PC-3 (cell line): ENCODE results near the gene TMEM40. TPM values are rescaled to one million over a fixed set of nuclear protein-coding genes. Genes with fewer than 3 reads are reported as not detected.

Experiments
- ATAC-seq: fragments of 200-7000 bp; cut with Tn5 transposase; 2 replicates; pipeline ENCODE4 v1.9.1; 2020; ENCODE audit warnings: mild to moderate bottlenecking, moderate library complexity
- BruUV-seq: library from RNA; stranded (reverse); fragments of 400-500 nt; replicated peaks from 2 replicates; lab custom pipeline; 2021; lab: Mats Ljungman, UMichigan
- CTCF ChIA-PET: fragments of 300-600 bp; sonication (Branson Sonifier 250); formaldehyde crosslinking; loops from one replicate; lab custom pipeline; 2022; ENCODE audit warnings: antibody characterized with exemption; lab: Charles Lee
- POLR2A ChIA-PET: fragments of 300-600 bp; sonication (Branson Sonifier 250); formaldehyde crosslinking; loops from one replicate; lab custom pipeline; 2022; ENCODE audit warnings: antibody characterized with exemption; ENCODE audit not compliant: unreplicated experiment; lab: Charles Lee
- DNase-seq: peaks from one replicate; pipeline ENCODE4 v3.0.0-alpha.2; 2015
- H2AFZ ChIP-seq: fragments of 300-600 bp; sonication (generic); 2 replicates; pipeline ENCODE4 v1.6.0; 2016; ENCODE audit warnings: antibody characterized with exemption, low read length
- H3F3A ChIP-seq: fragments of 300-600 bp; sonication (generic); one replicate; pipeline ENCODE4 v1.6.0; 2017; ENCODE audit warnings: antibody characterized with exemption, low read length, control low read depth, mild to moderate bottlenecking; ENCODE audit not compliant: unreplicated experiment
- H3K27ac ChIP-seq: fragments of 300-600 bp; sonication (generic); 2 replicates; pipeline ENCODE4 v1.5.1; 2016; ENCODE audit warnings: mild to moderate bottlenecking, low read length
- H3K27me3 ChIP-seq: fragments of 300-600 bp; sonication (generic); 2 replicates; pipeline ENCODE4 v1.6.1; 2016; ENCODE audit warnings: low read length, mixed read lengths
- H3K36me3 ChIP-seq: fragments of 300-600 bp; sonication (generic); 2 replicates; pipeline ENCODE4 v1.6.1; 2016; ENCODE audit warnings: low read depth, mixed run types, low read length, mixed read lengths
- H3K4me1 ChIP-seq: fragments of 300-600 bp; sonication (generic); 2 replicates; pipeline ENCODE4 v1.5.1; 2016; ENCODE audit warnings: low read length; ENCODE audit not compliant: insufficient read depth
- H3K4me2 ChIP-seq: fragments of 300-600 bp; sonication (generic); 2 replicates; pipeline ENCODE4 v1.6.0; 2016; ENCODE audit warnings: low read length
- H3K4me3 ChIP-seq: fragments of 300-600 bp; sonication (generic); 2 replicates; pipeline ENCODE4 v1.5.1; 2016; ENCODE audit warnings: mild to moderate bottlenecking, low read length, mixed read lengths
- H3K79me2 ChIP-seq: fragments of 300-600 bp; sonication (generic); 2 replicates; pipeline ENCODE4 v1.6.1; 2017; ENCODE audit warnings: low read length, mixed read lengths
- H3K9ac ChIP-seq: fragments of 300-600 bp; sonication (generic); 2 replicates; pipeline ENCODE4 v1.6.0; 2016; ENCODE audit warnings: mild to moderate bottlenecking, low read length
- H3K9me2 ChIP-seq: fragments of 300-600 bp; sonication (generic); replicated peaks from 2 replicates; pipeline ENCODE4 v1.6.1; 2016; ENCODE audit warnings: mixed run types, low read length, mixed read lengths
- H3K9me3 ChIP-seq: fragments of 300-600 bp; sonication (generic); 2 replicates; pipeline ENCODE4 v1.6.1; 2016; ENCODE audit warnings: low read length, mixed read lengths
- H4K20me1 ChIP-seq: fragments of 300-600 bp; sonication (generic); 2 replicates; pipeline ENCODE4 v1.6.1; 2016; ENCODE audit warnings: low read length, mixed read lengths
- EZH2 ChIP-seq: fragments of 300-600 bp; sonication (generic); IDR thresholded peaks from one replicate; pipeline ENCODE4 v1.6.1; 2017; ENCODE audit warnings: antibody characterized with exemption, mild to moderate bottlenecking, low read length; ENCODE audit not compliant: unreplicated experiment
- EZH2phosphoT487 ChIP-seq: fragments of 300-600 bp; sonication (generic); IDR thresholded peaks from 2 replicates; pipeline ENCODE4 v1.6.1; 2018; ENCODE audit warnings: mild to moderate bottlenecking, antibody characterized with exemption, low read length, borderline replicate concordance
- intact Hi-C: fragments of 100-400 bp; cut with micrococcal nuclease; formaldehyde crosslinking; loops from 2 replicates; pipeline ENCODE4 v1.9.0; 2023
- total RNA-seq: library from RNA; depleted of rRNA; stranded (reverse); fragments of >200 nt; gene quantifications from 2 replicates; pipeline ENCODE4 v1.2.3, GENCODE V29; 2014
- TF ChIP-seq, protein P1 (sequence below): fragments of 300-600 bp; sonication (generic); conservative IDR thresholded peaks from 2 replicates; pipeline ENCODE4 v1.5.1; 2017; ENCODE audit warnings: antibody characterized with exemption, low read depth, mild to moderate bottlenecking, low read length

TMEM40 gene
- total RNA-seq, 1 experiment from 2014 or later, result 10.4 TPM

GRCh38 chr3:12744326-12744725 is 14.7 kb downstream of the TMEM40 start:
- Histone ChIP-seq H3K36me3 (no peaks in the 10 kb centered on the region; the same call in 1 of the 2 replicates), H3K4me3 (no peak overlapping the region), H3K9me3 (no peaks in the 10 kb centered on the region), H3K27me3 (no peaks in the 10 kb centered on the region), H2AFZ (no peak overlapping the region), H3K4me2 (no peak overlapping the region), H3K4me1 (no peaks in the 10 kb centered on the region), H3F3A (no peaks in the 10 kb centered on the region), H3K9me2 (no peaks in the 10 kb centered on the region), H3K9ac (no peak overlapping the region), H3K27ac (no peak overlapping the region), H3K79me2 (no peaks in the 10 kb centered on the region), H4K20me1 (no peaks in the 10 kb centered on the region)
- DNase-seq (no peak), ATAC-seq (no peak)
- intact Hi-C loops, result no loop called here
- CTCF ChIA-PET, result no interaction called here
- BruUV-seq, result no TSS peak
- no peak for TF ChIP-seq EZH2phosphoT487
- TF ChIP-seq, protein P1, sequence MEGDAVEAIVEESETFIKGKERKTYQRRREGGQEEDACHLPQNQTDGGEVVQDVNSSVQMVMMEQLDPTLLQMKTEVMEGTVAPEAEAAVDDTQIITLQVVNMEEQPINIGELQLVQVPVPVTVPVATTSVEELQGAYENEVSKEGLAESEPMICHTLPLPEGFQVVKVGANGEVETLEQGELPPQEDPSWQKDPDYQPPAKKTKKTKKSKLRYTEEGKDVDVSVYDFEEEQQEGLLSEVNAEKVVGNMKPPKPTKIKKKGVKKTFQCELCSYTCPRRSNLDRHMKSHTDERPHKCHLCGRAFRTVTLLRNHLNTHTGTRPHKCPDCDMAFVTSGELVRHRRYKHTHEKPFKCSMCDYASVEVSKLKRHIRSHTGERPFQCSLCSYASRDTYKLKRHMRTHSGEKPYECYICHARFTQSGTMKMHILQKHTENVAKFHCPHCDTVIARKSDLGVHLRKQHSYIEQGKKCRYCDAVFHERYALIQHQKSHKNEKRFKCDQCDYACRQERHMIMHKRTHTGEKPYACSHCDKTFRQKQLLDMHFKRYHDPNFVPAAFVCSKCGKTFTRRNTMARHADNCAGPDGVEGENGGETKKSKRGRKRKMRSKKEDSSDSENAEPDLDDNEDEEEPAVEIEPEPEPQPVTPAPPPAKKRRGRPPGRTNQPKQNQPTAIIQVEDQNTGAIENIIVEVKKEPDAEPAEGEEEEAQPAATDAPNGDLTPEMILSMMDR, result no peak
- no peak for TF ChIP-seq EZH2
- POLR2A ChIA-PET, result no interaction called here

DNA sequence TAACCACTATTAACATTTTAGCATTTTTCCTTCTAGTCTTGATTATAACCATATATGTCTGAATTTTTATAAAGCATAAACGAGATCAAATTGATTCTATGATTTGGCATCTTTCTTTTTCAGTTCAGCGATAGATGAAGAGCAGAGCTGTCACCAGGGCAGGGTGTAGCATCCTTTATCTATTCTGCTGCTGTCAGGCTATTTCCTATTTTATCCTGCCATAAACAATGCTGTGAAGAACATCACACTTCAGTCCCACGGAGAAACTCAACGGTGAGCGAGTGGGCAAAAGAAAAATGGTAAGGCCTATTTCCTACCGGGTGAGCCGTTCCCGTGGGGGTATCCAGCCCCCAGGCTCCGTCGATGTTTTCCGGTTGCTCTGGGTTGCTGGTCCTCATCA is 15.5 kb downstream of the TMEM40 start:
- no peak overlapping the region for H3K27ac ChIP-seq
- no peak overlapping the region for H3K4me2 ChIP-seq
- H3K36me3 ChIP-seq, result no peaks in the 10 kb centered on the region; the same call in 1 of the 2 replicates
- no peak for ATAC-seq
- no peak overlapping the region for H3K4me3 ChIP-seq
- ChIA-PET CTCF (no interaction called here), POLR2A (no interaction called here)
- no TSS peak for BruUV-seq
- intact Hi-C loops, result no loop called here
- no peaks in the 10 kb centered on the region for H3K27me3 ChIP-seq
- H3K79me2 ChIP-seq, result no peaks in the 10 kb centered on the region
- H3K9me3 ChIP-seq, result no peaks in the 10 kb centered on the region
- no peaks in the 10 kb centered on the region for H3K4me1 ChIP-seq
- H4K20me1 ChIP-seq, result no peaks in the 10 kb centered on the region
- no peaks in the 10 kb centered on the region for H3K9me2 ChIP-seq
- no peaks in the 10 kb centered on the region for H3F3A ChIP-seq
- no peak overlapping the region for H2AFZ ChIP-seq
- no peak for DNase-seq
- TF ChIP-seq, protein P1, result no peak
- no peak for TF ChIP-seq EZH2phosphoT487
- TF ChIP-seq EZH2, result no peak
- H3K9ac ChIP-seq, result no peak overlapping the region

DNA sequence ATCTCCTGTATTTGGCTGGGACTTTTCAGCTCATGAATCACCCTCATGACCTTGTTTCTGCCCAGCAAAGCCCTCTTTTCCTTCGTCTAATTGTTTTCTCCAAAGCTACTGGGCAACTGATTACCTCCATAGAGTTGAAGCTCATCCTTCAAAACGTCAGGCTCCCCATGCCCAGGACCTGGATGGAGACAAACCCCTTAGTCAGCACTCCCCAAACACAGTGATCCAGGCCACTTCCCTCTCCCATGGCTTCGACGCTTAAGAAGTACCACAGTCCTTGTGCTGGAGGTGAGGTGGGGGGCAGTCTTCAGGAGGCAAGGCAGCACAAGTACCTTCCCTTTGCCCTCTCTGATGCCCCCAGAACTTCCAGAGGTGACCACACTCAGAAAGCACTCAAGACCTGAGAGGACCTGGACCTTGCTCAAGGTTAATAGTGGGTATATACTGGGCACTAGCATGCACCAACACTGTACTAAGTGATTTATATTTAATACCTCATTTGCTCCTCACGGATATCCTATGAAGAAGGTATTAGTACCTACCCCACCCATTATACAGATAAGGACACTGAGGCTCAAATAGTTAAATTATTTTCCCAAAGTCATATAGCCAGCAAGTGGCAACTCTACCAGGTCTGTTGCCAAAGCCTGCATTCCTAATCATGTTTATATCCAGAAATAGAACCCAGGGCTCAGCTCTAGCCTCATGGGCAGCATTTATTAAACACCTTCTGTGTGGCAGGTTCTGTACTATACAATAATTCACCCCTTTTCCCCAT is 16.5 kb downstream of the TMEM40 start:
- BruUV-seq, result no TSS peak
- Histone ChIP-seq H3K9ac (no peak overlapping the region), H2AFZ (no peak overlapping the region), H3K27me3 (no peaks in the 10 kb centered on the region), H4K20me1 (no peaks in the 10 kb centered on the region), H3F3A (no peaks in the 10 kb centered on the region), H3K4me2 (no peak overlapping the region), H3K36me3 (no peaks in the 10 kb centered on the region), H3K27ac (no peak overlapping the region), H3K9me2 (no peaks in the 10 kb centered on the region), H3K4me1 (no peaks in the 10 kb centered on the region), H3K79me2 (no peaks in the 10 kb centered on the region), H3K9me3 (no peaks in the 10 kb centered on the region), H3K4me3 (no peak overlapping the region)
- ChIA-PET CTCF (interaction anchor here (0.6 kb wide), 1 partner anchor 89 kb away, joined by 3 read pairs; no protein-coding TSS in a partner anchor), POLR2A (no interaction called here)
- intact Hi-C loops, result no loop called here
- no peak for ATAC-seq
- DNase-seq, result no peak
- TF ChIP-seq EZH2 (no peak), EZH2phosphoT487 (no peak)
- TF ChIP-seq, protein P1, result no peak
